ENCODE data around the gene PLPPR4. TPM values are rescaled to one million over a fixed set of nuclear protein-coding genes. Genes with fewer than 3 reads are reported as not detected.

The PLPPR4 gene
- total RNA-seq, 3 donors from 2014 or later, result 0.17 to 1.2 (median 0.36) TPM

- DNase-seq (no peak), ATAC-seq (no peak)
- intact Hi-C loops (cut with DNase I, micrococcal nuclease), result no loop called here
- Histone ChIP-seq H3K9me3 (no peaks in the 10 kb centered on the region), H3K4me3 (no peak overlapping the region), H3K36me3 (ENCODE audit: low read depth) (no peaks in the 10 kb centered on the region), H3K4me1 (ENCODE audit: low read depth) (no peaks in the 10 kb centered on the region)
- TF ChIP-seq, protein P1, sequence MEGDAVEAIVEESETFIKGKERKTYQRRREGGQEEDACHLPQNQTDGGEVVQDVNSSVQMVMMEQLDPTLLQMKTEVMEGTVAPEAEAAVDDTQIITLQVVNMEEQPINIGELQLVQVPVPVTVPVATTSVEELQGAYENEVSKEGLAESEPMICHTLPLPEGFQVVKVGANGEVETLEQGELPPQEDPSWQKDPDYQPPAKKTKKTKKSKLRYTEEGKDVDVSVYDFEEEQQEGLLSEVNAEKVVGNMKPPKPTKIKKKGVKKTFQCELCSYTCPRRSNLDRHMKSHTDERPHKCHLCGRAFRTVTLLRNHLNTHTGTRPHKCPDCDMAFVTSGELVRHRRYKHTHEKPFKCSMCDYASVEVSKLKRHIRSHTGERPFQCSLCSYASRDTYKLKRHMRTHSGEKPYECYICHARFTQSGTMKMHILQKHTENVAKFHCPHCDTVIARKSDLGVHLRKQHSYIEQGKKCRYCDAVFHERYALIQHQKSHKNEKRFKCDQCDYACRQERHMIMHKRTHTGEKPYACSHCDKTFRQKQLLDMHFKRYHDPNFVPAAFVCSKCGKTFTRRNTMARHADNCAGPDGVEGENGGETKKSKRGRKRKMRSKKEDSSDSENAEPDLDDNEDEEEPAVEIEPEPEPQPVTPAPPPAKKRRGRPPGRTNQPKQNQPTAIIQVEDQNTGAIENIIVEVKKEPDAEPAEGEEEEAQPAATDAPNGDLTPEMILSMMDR (IDR thresholded peaks at IDR 0.05), result no peak
Measured at GRCh38 chr1:99233446-99233845, 30.8 kb upstream of the PLPPR4 start.

DNA sequence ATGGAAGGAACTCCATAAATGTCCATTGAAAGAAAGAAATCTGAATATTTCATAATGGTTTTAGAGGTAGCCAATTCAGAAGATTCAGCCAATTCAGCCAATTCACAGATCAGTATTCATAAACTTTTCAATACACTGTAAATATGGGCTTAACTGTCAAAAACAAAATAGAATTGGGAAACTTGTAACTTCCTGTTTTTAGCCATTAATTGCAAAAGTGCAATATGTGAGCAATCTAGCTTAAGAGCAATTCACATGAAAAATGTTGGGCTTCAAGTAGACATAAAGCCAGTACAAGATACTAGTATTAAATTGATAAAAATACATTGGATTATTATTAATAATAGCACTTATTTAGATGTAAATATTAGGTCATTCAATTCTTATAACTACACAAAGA, 27.5 kb upstream of the PLPPR4 start:
- intact Hi-C loops (cut with DNase I, micrococcal nuclease), result no loop called here
- TF ChIP-seq, protein P1 (IDR thresholded peaks at IDR 0.05), result no peak
- H3K4me1 ChIP-seq (ENCODE audit: low read depth), result no peaks in the 10 kb centered on the region

DNA sequence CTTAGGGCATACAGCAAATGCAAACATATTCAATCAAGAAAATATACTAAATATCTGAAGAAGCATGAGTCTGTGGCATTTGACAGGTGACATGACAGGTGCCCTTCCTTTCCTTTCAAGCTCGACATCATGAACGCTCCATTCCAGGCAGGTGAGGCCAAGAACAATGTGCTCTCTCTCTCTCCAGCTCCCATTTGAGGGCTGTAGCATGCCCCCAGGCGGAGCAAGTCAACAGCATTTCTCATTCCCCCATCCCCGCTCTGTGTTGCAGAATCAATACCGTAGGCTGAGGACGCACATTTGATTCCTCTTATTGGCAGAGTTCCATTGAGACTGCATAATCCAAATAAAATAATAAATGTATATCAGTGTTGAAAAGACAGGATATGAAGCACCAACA, 24.6 kb upstream of the PLPPR4 start:
- Histone ChIP-seq H3K9me3 (no peaks in the 10 kb centered on the region), H3K4me1 (ENCODE audit: low read depth) (no peaks in the 10 kb centered on the region), H3K36me3 (ENCODE audit: low read depth) (no peaks in the 10 kb centered on the region), H3K4me3 (no peak overlapping the region)
- TF ChIP-seq, protein P1 (IDR thresholded peaks at IDR 0.05), result no peak
- DNase-seq (no peak), ATAC-seq (no peak)
- intact Hi-C loops (cut with DNase I, micrococcal nuclease), result no loop called here

More for the DNA sequence above, 27.5 kb upstream of the PLPPR4 start:
- Histone ChIP-seq H3K36me3 (ENCODE audit: low read depth) (no peaks in the 10 kb centered on the region), H3K4me3 (no peak overlapping the region), H3K9me3 (no peaks in the 10 kb centered on the region)
- ATAC-seq (no peak), DNase-seq (no peak)

- no peaks in the 10 kb centered on the region for H3K36me3 ChIP-seq (ENCODE audit: low read depth)
- TF ChIP-seq, protein P1 (IDR thresholded peaks at IDR 0.05), result no peak
- no peak for ATAC-seq
- no peak for DNase-seq
- H3K4me3 ChIP-seq, result no peak overlapping the region
- no peaks in the 10 kb centered on the region for H3K4me1 ChIP-seq (ENCODE audit: low read depth)
- intact Hi-C loops (cut with DNase I, micrococcal nuclease), result no loop called here
- H3K9me3 ChIP-seq, result no peaks in the 10 kb centered on the region
Measured at GRCh38 chr1:99240621-99241020, 23.7 kb upstream of the PLPPR4 start.

DNA sequence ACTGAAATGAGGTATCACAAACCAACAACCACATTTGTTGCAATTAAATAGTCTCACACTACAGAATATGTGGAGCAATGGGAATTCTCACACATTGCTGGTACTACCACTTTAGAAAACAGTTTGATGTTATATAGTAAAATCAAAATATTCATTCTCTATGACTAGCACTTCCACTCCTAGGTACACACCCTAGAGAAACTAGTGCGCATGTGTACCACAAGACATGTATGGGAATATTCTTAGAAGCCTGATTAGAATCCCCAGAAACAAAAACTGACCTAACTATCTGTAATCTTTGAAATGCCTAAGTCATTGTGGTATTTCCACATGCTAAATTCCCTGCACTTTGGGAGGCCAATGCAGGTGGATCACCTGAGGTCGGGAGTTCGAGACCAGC, 18.1 kb upstream of the PLPPR4 start:
- H3K9me3 ChIP-seq, result no peaks in the 10 kb centered on the region
- intact Hi-C loops (cut with DNase I, micrococcal nuclease), result no loop called here
- H3K4me1 ChIP-seq (ENCODE audit: low read depth), result no peaks in the 10 kb centered on the region
- H3K4me3 ChIP-seq, result no peak overlapping the region
- TF ChIP-seq, protein P1 (IDR thresholded peaks at IDR 0.05), result no peak
- DNase-seq, result no peak
- H3K36me3 ChIP-seq (ENCODE audit: low read depth), result no peaks in the 10 kb centered on the region
- no peak for ATAC-seq

- Histone ChIP-seq H3K4me3 (no peak overlapping the region), H3K36me3 (ENCODE audit: low read depth) (no peaks in the 10 kb centered on the region), H3K4me1 (ENCODE audit: low read depth) (no peaks in the 10 kb centered on the region), H3K9me3 (no peaks in the 10 kb centered on the region)
- ATAC-seq (no peak), DNase-seq (no peak)
- TF ChIP-seq, protein P1 (IDR thresholded peaks at IDR 0.05), result no peak
- intact Hi-C loops (cut with DNase I, micrococcal nuclease), result no loop called here
Measured at GRCh38 chr1:99247199-99247598, 17.1 kb upstream of the PLPPR4 start.

Measured in mucosa of descending colon (tissue), 3 donors.